ENCODE measurements around the gene FBXL16.

The FBXL16 gene

DNA sequence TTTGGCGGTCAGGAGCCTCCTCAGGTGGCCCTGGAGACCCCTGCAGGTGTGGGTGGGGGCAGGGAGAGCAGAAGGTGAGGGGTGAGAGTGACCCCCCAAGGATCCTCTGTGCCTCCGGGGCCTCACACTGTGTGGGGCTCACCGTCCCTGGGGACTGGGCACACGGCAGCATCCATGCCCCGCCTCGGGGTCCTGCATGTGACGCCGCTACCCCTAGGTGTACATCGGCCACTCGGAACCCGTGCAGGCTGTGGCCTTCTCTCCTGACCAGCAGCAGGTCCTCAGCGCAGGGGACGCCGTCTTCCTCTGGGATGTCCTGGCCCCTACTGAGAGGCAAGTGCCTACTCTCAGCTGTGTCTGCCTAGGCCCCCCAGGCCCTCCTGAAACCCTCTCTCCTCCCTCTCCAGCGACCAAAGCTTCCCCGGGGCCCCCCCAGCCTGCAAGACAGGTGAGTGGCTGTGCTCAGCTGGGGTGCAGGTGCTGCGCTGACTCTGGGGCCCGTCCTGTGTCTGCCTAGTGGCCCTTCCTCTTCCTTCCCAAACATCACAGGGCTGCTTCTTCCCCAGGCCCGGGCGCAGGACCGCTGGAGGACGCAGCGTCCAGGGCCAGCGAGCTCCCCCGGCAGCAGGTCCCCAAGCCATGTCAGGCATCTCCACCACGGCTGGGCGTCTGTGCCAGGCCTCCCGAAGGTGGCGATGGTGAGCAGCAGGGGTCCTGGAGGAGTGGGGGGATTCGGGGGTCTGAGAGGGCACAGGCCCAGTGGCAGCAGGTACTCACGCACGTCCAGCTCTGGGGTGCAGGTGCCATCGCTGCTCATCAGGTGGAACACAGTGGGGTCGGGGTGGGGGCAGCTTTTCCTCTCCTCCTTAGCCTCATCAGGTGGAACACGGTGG, 46.7 kb downstream of the FBXL16 start:
- DNase-seq (ENCODE audit: low read depth) = no peak
- TF ChIP-seq, protein P1, sequence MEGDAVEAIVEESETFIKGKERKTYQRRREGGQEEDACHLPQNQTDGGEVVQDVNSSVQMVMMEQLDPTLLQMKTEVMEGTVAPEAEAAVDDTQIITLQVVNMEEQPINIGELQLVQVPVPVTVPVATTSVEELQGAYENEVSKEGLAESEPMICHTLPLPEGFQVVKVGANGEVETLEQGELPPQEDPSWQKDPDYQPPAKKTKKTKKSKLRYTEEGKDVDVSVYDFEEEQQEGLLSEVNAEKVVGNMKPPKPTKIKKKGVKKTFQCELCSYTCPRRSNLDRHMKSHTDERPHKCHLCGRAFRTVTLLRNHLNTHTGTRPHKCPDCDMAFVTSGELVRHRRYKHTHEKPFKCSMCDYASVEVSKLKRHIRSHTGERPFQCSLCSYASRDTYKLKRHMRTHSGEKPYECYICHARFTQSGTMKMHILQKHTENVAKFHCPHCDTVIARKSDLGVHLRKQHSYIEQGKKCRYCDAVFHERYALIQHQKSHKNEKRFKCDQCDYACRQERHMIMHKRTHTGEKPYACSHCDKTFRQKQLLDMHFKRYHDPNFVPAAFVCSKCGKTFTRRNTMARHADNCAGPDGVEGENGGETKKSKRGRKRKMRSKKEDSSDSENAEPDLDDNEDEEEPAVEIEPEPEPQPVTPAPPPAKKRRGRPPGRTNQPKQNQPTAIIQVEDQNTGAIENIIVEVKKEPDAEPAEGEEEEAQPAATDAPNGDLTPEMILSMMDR (conservative IDR thresholded peaks at IDR 0.05; ENCODE audit: low read depth, low read length) = no peak
- no peak overlapping the region for H3K4me3 ChIP-seq (ENCODE audit: low read length)

DNA sequence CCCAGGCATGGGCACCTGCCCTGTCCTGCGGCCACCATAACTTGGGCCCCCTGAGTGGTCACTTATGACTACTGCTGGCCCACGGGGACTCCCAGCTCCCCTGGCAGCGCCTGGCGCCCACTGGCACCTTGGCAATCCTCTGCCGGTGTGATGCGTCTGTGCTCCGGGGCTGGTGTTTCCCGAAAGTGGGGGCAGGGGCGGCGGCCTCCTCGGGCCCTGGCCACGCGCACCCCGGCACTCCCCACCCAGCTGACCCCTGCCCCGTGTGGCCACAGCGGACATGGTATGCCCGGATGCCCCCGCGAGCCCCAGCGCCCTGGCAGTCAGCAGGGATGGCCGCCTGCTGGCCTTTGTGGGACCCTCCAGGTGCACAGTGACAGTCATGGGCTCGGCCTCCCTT, 48.1 kb downstream of the FBXL16 start:
- no peak for DNase-seq (ENCODE audit: low read depth)
- TF ChIP-seq, protein P1 (conservative IDR thresholded peaks at IDR 0.05; ENCODE audit: low read depth, low read length) = no peak
- H3K4me3 ChIP-seq (ENCODE audit: low read length) = no peak overlapping the region

DNA sequence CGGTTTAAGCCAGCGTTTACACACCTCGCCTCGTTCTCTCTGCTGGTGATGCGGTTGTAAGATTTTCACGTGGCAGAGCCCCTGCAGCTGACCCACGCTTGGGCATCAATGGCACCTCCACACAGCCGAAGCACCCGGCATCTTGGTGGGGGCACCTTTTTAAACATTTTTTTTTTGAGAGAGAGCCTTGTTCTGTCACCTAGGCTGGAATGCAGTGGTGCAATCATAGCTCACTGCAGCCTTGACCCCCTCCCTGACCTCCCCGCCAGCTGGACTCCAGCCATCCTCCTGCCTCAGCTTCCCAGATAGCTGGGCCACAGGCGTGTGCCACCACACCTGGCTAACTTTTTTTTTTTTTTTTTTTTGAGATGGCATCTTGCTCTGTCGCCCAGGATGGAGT, 51.6 kb downstream of the FBXL16 start:
- DNase-seq (ENCODE audit: low read depth) = no peak
- no peak overlapping the region for H3K4me3 ChIP-seq (ENCODE audit: low read length)
- TF ChIP-seq, protein P1 (conservative IDR thresholded peaks at IDR 0.05; ENCODE audit: low read depth, low read length) = no peak

DNA sequence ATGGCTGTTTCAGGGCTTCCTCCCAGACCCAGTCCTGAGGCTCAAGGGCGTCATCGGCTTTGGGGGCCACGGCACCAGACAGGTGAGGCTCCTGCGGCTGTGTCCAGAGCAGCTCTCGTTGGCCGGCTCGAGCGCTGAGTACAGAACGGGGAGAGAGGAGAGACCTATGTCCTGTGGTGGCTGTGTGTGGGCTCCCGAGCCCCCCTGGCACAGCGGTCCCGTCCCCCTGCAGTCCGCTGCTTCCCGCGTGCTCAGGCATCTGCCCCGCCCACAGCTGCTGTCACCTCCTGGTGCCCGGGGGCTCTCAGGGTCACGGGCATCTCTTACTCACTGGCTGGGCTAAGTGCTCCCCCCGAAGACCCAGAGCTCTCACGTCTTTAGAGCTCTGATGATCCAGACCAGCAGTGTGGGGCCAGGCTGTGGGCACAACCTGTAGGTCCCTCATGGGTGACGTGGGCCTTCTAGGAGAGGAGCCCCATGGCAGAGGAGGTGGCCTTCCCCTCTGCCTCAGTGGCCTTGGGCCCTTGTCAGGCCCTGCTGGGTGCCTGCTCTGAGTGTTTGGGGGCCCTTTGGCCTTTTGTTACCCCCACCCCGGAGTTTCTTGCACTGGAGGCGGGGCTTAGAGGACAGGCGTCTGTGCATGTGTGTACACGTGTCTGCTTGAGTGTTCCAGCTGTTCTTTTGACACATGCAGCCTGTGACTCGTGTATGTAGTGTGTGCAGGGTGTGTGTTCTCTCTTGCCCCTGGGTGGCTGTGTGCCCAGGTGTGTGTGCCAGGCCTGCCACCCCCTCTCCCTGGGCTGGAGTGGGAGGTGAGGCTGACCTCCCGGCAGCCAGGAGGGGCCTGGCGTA, 52.9 kb downstream of the FBXL16 start:
- DNase-seq (ENCODE audit: low read depth) = no peak
- TF ChIP-seq, protein P1 (conservative IDR thresholded peaks at IDR 0.05; ENCODE audit: low read depth, low read length) = no peak
- H3K4me3 ChIP-seq (ENCODE audit: low read length) = no peak overlapping the region

DNA sequence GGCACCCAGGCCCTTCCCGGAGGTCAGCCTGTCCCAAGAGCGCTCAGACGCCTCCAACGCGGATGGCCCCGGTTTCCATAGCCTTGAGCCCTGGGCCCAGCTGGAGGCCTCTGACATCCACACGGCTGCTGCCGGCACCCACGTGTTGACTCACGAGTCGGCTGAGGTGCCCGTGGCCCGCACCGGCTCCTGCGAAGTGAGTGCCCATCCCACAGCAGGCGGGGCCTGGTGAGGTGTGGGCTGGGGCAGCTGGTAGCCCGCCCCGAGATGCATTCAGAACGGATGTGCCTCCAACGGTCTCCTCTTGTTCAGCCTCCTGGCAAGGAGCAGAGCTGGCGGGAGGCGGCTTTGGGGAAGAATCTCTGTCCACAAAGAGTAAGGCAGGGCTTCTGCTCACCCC, 53.8 kb downstream of the FBXL16 start:
- no peak for DNase-seq (ENCODE audit: low read depth)
- TF ChIP-seq, protein P1 (conservative IDR thresholded peaks at IDR 0.05; ENCODE audit: low read depth, low read length) = no peak
- H3K4me3 ChIP-seq (ENCODE audit: low read length) = no peak overlapping the region

DNA sequence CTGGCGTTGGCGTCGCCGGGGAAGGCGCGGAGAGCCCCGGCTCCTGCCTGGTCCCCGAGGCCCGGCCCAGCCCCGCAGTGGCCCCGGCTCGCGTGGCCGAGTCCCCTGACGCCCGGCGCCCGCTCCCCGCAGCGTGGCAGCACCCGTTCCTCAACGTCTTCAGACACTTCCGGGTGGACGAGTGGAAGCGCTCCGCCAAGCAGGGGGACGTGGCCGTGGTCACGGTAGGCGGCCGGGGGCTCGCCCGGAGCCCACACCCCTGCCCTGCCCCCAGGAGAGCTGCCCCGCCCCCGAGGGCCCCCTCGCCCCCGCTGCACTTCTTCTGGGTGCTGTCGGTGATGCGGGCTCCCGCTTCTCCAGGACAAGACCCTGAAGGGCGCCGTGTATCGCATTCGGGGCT, 56.0 kb downstream of the FBXL16 start:
- DNase-seq (ENCODE audit: low read depth) = no peak
- H3K4me3 ChIP-seq (ENCODE audit: low read length) = peak overlapping the region; percentile 47
- TF ChIP-seq, protein P1 (conservative IDR thresholded peaks at IDR 0.05; ENCODE audit: low read depth, low read length) = no peak
